LNCAP (cell line): ENCODE results near the gene MEP1A.

ENCODE experiments used
- CTCF ChIP-seq: fragments of 450-650 bp; IDR thresholded peaks from 2 replicates; pipeline ENCODE4 v1.5.1; 2017; ENCODE audit warnings: mild to moderate bottlenecking

Gene MEP1A

DNA sequence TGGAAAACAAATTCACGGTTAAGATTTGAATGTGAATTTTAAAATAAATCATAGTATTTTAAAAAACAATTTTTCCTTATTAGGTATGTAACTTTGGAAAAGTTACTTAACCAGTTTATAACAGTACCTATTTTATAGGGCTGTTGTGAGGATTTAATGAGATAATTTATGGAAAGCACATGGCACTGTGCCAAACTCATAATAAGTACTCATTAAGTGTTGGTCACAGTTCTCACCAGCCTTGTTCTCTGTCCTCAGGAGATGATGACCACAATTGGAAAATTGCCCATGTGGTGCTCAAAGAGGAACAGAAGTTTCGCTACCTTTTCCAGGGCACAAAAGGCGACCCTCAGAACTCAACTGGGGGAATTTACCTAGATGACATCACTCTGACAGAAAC lies 39.6 kb downstream of the MEP1A start:
- TF ChIP-seq CTCF, result no peak

GRCh38 chr6:46838033-46838432 lies 44.8 kb downstream of the MEP1A start:
- no peak for TF ChIP-seq CTCF

DNA sequence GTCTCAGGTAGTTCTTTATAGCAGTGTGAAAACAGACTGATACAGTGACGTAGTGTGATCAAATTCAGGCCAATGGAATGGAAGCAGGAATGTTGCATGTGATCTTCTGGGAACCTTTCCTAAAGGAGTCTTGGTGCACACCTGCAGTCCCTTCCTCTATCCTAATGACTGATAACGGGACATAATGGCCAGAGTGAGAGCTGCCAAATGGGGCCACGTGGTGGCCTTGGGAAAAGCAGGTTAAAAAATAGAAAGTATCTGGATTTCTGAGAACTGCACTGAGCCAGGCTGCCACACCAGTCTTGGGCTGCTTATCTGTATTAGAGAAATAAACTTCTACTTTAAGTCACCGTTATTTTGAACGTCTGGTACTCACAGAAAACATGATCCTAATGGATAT lies 51.9 kb downstream of the MEP1A start:
- TF ChIP-seq CTCF, result no peak

DNA sequence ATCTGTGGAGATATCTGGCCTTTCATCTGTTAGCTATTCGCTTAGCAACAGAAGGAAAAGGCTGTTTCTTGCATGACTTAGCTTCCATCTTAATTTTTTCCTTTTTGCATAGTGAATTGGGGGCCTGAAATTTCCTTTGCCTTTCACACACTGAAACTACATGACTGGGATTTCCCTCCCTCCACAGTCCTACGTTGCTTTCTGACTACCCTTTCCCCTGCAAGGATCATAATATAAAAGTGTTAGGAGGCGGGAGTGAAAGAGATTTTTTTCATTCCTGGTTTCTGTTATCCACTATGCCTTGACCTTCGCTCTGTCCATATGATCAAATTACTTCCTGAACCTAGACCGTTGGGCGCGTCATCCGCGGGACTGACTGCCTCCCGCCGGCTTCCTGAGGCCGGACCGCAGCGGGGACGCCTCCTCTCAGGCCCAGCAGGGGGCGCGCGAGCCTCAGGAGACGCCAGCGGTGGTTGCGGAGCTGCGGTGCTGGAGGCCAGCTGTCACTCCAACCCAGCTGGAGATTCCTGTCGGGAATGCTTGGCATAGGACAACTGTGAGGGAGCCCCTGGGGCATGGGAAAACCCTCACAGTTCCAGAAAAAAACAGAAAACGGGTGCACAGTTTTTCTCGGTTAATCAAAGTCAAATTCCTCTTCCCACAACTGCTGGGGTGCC lies 55.6 kb downstream of the MEP1A start:
- TF ChIP-seq CTCF, result peak; percentile 64

GRCh38 chr6:46849361-46849690 lies 56.1 kb downstream of the MEP1A start:
- TF ChIP-seq CTCF, result no peak

GRCh38 chr6:46850792-46851191 lies 57.6 kb downstream of the MEP1A start:
- no peak for TF ChIP-seq CTCF

DNA sequence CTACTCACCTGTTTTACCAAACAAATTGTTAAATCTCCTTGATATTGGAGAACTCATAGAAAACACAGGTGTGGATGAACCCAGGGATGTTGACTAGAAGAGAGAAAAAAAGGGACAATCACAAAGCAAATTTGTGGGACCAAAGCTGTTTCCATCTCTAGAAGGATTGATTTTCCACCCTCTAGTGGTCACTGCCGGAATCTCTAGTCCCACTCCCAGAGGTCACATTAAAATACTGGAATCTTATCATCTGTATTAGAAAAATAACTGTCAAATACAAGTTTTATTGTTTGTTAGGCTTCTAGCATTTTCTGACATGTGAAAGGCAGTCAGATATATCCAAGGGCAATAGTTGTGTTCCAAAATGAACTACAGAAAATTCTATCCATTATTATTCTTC lies 62.8 kb downstream of the MEP1A start:
- peak; percentile 40 for TF ChIP-seq CTCF

- no peak for TF ChIP-seq CTCF
These were observed 69.2 kb downstream of the MEP1A start for GRCh38 chr6:46862381-46862780.
